Left renal cortex interstitium (tissue), 4 donors: ENCODE measurements around the gene MAPK7. TPM values are rescaled to one million over a fixed set of nuclear protein-coding genes. Genes with fewer than 3 reads are reported as not detected.
"Not testable (repeated sequence)": the region's sequence is repeated elsewhere in the genome, so short reads cannot be mapped to it uniquely, and the experiment has no call there.

Source experiments
- DNase-seq, 4 donors: peaks; one replicate each; pipeline ENCODE4 v3.0.0-alpha.2; 2013; ENCODE audit warnings: low read depth in 4 of 4, low spot score in 2 of 4, missing footprints in 1 of 4
- polyA plus RNA-seq, 4 donors: library from polyadenylated mRNA; unstranded; fragments of 120-200 nt; gene quantifications; one replicate each; pipeline ENCODE4 v1.2.1, GENCODE V29; 2013; ENCODE audit not compliant: insufficient read length in 4 of 4

MAPK7 gene
- polyA plus RNA-seq, 4 donors, result 21.5 to 31.2 (median 25.0) TPM

DNA sequence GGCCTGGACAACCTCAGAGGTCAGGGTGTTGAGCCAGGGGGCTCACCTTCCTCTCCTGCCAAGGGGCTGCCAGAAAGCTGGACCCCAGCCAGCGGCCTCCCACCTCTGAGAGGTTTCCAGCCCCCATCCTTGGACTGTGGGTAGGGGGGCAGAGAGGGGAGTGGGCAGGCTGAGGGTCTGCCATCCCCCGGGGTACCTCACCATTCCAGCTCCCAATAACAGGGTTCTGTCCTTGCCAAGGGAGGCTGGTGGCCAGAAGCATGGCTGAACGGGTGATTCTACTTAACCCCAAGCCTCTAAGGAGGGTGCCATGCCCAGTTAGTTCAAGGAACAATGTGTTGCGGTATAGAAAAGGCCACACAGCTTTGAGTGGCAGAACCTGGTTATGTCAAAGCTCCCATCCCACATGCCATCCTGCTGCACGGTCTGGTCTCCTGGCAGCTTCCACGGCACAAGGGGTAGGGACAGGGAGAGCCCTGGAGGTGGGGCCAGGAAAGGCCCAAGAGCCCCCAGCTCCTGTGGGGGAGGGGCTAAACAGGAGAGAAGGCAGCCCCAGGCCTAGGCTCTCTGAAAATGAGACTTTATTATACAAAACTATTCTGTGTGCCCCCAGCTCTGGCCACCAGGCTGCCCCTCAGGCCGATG lies 35.6 kb upstream of the MAPK7 start:
- DNase-seq, result no peak

GRCh38 chr17:19343256-19343630 lies 35.1 kb upstream of the MAPK7 start:
- DNase-seq, result no peak

DNA sequence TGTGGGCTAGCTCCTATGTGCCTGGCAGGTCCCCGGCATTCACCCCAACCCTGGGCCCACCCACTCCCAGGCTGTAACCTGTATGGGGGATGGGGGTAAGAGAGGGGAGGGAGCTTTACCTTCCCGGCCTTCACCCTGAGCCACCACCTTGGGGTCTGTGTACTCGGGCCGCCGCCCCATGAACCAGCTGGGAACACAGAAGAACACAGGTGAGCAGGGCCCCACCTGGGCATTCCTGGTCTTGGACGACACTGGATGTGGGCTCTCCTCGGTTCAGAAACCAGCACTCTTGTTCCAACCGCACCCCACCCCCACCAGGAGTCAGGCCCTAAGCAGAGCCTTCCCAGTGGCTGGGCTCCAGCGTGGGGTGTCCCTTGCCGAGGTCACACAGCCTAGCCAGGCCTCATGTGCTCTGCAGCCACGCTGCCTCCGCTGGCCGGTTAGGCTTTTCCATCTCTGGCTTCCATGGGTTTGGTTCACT lies 34.6 kb upstream of the MAPK7 start:
- no peak for DNase-seq

DNA sequence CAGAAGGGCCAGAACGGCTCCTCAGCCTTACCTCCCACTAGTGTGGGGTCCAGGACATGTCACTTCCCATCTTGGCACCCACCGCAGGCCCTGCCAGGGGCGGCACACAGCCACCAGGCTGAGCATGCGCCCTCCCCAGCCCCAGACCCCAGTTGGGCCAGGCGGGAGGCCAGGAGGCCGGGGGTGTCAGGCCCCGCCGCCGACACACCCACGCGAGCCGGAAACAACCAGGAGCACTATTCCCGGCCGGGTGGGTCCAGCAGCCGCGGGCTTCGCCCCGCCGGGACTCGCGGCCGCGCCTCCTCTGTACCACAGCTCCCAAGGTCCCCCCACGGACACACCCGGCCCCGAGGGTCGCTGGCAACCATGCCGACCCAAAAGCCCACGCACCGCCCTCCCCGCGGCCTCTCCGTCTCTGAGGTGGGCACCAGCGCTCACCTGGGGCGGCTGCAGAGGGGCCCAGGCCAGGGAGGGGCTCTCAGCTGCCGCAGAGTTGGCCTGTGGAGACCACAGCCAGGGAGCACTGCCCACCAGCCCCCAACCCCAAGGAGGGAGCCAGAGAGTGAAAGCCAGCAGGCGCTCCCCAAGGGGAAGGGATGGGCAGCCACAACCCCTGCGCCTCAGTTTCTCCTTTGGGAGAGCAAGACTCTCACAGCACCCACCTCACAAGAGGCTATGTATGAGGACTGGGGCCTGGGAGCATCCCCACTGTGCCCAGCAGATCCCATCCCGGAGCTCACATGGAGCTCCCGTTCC lies 33.8 kb upstream of the MAPK7 start:
- no peak for DNase-seq

GRCh38 chr17:19345067-19345460 lies 33.2 kb upstream of the MAPK7 start:
- DNase-seq, result no peak

GRCh38 chr17:19345486-19346350 lies 32.6 kb upstream of the MAPK7 start:
- DNase-seq, result no peak

- DNase-seq, result no peak
Observed at GRCh38 chr17:19346351-19347255, 31.7 kb upstream of the MAPK7 start.

- no peak for DNase-seq
Observed at GRCh38 chr17:19347323-19348080, 30.8 kb upstream of the MAPK7 start.

- no peak for DNase-seq
Observed at GRCh38 chr17:19348081-19348650, 30.1 kb upstream of the MAPK7 start.

DNA sequence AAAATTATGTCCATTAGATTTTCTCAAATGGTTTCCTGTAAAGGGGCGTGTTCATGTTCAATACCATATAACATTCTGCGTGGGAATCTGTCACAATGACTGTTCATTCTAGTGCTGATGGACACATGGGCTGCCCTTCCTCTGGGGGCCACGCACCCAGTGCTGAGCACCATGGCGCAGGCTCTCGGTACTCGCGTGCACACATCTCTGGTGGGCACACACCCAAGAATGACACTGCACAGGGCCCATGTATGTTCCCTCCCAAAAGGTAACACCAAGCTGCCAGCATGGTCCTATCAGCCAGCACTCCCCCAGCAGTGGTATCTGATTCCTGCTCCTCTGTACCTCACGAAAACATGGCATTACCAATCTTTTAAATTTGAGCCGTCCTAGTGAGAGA lies 29.5 kb upstream of the MAPK7 start:
- DNase-seq, result no peak

DNA sequence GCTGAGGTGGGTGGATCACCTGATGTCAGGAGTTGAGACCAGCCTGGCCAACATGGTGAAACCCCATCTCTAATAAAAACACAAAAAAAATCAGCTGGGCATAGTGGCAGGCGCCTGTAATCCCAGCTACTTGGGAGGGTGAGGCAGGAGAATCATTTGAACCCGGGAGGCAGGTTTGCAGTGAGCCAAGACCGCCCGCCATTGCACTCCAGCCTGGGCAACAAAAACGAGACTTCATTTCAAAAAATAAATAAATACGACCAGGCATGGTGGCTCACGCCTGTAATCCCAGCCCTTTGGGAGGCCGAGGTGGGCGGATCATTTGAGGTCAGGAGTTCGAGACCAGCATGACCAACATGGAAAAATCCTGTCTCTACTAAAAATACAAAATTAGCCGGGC lies 24.9 kb upstream of the MAPK7 start:
- not testable (repeated sequence) for DNase-seq

- DNase-seq, result no peak
Observed at GRCh38 chr17:19354748-19355147, 23.6 kb upstream of the MAPK7 start.

- no peak for DNase-seq
Observed at GRCh38 chr17:19357351-19357750, 20.9 kb upstream of the MAPK7 start.

- no peak for DNase-seq
Observed at GRCh38 chr17:19357761-19358160, 20.5 kb upstream of the MAPK7 start.

DNA sequence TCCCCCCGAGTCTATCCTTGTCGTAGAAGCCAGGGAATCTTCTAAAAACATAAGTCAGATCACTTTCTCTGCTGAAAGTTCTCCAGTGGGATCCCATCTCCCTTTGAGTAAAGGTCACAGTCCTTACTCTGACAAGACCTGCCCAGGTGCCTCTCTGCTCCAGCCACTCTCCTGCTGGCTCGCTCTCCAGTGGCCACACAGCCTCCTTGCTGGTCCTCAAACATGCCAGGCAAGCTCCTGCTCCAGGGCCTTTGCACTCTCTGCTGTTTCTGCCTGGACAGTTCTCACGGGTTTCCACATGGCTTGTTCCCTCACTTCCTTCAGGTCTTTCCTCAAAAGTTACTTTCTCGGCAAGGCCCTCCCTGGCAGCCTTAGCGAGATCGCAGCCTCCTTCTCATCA lies 19.1 kb upstream of the MAPK7 start:
- DNase-seq, result no peak

GRCh38 chr17:19359856-19360255 lies 18.4 kb upstream of the MAPK7 start:
- DNase-seq, result no peak

- no peak for DNase-seq
Observed at GRCh38 chr17:19360772-19361171, 17.5 kb upstream of the MAPK7 start.

DNA sequence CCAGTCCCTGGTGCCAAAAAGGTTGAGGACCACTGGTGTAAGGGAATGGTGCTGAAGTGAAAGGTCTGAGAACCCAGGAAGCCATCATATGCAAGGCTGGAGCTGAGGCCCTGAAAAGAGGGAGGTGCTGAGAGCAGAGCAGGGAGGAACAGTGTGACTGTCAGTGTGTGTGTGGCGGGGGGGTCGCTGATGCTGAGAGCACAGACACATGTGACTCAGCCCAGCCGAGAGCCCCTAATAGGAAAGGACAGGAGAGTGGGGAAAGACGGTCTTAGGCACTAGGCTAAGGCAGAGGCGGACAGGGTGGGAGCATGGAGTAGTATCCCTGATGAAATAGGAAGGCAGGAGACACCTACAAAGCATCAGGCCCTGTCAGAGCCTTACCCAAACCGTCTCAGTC lies 17.0 kb upstream of the MAPK7 start:
- no peak for DNase-seq

DNA sequence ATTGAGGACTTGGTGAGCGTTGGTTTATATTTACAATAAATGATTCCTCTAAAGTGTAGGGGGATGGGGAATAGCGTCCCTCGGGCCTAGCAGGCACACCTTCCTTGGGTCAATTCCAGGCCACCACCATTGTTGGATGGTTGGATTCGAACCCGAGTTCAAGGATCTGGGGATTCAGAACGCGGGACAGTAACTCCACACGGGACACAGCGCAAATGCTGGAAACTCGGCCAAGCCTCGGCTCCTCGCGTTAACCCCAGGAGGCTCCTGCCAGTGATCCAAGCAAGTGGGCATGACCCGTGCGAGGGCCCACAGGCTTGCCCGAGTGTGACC lies 16.4 kb upstream of the MAPK7 start:
- DNase-seq, result no peak
